Activated CD4-positive, CD25-positive, alpha-beta regulatory T cell treated with anti-CD3 and anti-CD28 coated beads, Interleukin-2, amount 50 U/mL, for 16 hours (primary cell): ENCODE data around the gene TOMM40L.

ENCODE experiments used
- DNase-seq: peaks from one replicate; pipeline ENCODE4 v3.0.0-alpha.2; 2020; ENCODE audit warnings: low read depth, low spot score

The TOMM40L gene

GRCh38 chr1:161225534-161226319, at the start of gene TOMM40L:
Gene TOMM40L (plus strand): TSS chr1:161226060. CDS start chr1:161226490, 430 bp downstream.
- DNase-seq, result peak; percentile 82

GRCh38 chr1:161176468-161177111, 49.3 kb upstream of the TOMM40L start:
- no peak for DNase-seq

DNA sequence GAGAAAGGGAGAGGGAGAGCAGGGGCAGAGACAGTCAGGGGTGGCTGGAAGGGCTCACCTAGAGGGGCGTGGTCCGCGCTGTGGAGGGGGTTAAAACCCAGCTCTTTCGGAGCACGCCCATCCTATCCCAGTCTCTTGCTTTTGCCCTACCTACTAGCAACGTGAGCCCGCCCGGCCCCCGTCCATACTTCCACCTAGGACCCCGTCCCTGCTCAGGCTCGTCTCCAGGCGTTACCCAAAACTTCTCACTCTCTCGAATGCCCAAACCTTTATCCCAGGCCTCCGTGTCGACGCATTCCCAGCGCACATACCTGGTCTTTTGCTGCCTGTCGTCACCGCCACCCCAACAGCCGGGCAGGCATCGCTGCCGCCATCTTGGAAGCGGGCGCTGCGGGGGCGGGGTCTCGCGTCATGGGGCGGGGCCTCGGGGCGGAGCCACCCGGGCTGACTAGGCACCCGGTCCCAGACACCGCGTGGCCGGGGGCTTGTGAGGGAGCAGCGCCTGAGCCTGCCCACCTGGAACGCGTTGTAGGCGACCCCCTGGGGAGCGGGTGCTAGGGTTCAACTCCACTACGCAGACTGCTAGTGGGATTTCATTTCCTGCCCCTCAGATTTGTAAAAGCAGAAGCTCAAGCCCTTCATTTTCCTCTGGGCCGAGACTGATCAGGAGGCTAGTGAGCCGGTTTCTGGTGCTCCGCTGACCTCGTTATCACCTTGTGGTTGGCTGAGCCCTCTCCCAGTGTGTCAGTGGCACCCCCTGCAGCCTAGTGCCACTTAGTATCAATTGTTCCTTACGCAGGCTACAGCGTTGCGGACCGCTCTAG, 48.5 kb upstream of the TOMM40L start, which contains the start of gene B4GALT3:
TSS of gene B4GALT3 (minus strand) at position 396 of the 824 bp plus-strand sequence. CDS start 1,447 bp downstream, outside the sequence.
- peak; percentile 84 for DNase-seq

DNA sequence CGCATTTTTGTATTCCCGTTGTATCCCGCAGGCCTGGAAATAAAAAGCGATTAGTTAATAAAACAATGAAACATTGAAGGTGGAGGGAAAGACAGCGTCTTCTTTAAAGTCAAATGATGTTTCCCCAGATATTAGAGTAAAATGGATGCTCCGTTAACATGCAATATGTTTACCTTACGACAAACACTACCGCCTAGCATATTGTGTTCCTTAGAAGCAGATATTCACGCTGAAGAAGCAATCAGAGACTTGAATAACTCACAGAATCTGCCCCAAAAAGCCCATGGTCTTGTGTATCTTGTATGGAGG, 48.0 kb upstream of the TOMM40L start:
- no peak for DNase-seq

DNA sequence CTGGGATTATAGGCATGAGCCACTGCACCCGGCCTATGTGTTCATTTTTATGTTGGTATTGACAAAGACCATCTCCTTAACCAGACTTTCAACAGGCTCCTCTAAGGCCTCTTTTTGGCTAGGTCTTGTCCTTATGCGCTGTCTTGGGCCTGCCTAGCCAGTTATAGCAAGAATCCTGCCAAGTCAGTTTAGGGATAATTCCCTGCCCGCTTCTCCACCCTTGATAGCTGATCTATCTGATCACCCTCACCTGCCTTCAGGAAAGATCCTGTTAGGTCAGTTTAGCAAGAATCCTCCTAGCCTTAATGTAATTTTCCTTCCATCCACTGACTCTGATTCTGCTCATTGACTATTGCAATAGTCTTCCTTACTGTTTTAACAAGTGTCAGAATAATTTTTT, 46.2 kb upstream of the TOMM40L start:
- DNase-seq, result no peak

DNA sequence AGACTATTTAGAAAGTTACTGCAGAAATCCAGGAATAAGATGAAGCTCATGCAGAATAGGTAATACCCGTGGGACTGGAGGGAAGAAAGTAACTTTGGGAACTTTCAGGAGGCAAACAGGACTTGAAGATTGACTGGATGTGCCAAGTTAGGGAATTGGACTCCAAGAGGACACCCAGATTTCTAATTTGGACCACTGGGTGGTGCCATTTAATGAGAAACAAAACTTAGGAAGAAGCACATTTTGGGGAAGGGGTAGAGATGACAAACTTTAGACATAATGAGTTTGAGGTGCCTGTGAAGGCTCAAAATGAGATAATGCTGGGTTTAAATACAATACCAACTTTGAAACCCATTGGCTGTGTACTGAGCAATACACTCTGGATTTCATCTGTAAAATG, 45.2 kb upstream of the TOMM40L start:
- no peak for DNase-seq

DNA sequence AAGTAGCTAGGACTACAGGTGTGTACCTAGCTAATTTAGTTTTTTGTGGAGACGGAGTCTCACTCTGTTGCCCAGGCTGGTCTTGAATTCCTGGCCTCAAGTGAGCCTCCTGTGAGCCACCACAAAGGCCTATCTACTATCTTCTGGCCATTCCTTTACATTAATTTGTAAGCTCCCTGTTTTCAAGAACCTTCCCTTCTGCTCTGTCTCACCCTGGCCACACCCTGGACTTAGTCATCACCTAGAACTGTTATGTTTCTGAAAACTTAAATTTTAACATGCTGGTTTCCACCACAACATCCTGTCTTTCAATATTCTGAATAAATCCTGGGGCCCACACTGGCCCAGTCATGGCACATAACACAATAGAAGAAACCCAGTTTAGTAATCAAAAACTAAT, 43.6 kb upstream of the TOMM40L start:
- DNase-seq, result peak; percentile 46

GRCh38 chr1:161185282-161185682, 40.6 kb upstream of the TOMM40L start:
- DNase-seq, result peak; percentile 62

- DNase-seq, result no peak
Measured at GRCh38 chr1:161185732-161186311, 40.0 kb upstream of the TOMM40L start.

DNA sequence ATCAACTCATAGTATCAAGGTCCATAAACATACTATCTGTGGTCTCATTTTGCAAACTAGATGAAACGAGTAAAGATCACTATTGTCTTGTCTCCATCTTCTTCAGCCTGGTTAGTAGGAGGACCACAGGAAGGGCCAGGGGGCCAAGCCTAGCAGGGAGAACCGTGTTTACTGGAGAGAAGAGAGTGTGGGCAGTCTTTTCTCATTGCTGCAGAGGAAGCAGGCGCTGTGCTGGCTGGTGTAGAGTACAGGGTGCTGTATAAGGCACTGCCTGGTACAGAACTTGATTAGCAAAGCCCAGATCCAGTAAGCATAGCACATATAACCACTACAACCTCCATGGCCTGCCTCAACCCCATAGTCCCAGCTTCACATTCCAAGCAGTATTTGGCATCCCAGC, 38.5 kb upstream of the TOMM40L start:
- no peak for DNase-seq

GRCh38 chr1:161188381-161188780, 37.5 kb upstream of the TOMM40L start:
- DNase-seq, result no peak

GRCh38 chr1:161189036-161189435, 36.8 kb upstream of the TOMM40L start:
- no peak for DNase-seq

DNA sequence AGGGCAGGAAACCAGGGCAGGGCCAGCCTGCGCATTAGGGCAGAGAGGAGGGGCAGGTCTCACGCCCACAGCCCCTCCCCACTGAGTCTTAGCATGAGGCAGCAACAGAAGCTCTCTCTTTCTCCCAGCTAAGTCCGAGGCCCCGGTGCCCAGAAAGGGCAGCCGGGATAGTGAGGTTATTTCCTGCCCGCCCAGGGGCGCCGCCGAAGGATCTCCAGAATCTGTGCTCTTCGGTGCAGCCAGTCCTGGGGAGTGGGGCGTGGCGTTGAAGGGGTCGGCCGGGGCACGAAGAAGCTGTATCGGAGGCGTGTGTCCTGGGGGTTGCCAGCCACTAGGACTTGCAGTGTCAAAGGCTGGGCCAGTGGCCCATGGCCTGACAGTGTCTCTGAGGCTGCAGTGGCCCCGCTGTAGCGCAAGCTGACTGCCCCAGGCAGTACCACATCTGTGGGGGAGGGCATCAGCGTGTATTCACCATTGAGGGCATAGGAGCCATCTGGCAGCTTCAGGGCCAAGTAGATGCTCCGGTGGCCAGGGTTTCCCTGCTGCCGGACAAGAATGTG, 34.8 kb upstream of the TOMM40L start:
- no peak for DNase-seq

- DNase-seq, result no peak
Measured at GRCh38 chr1:161191971-161192370, 33.9 kb upstream of the TOMM40L start.

DNA sequence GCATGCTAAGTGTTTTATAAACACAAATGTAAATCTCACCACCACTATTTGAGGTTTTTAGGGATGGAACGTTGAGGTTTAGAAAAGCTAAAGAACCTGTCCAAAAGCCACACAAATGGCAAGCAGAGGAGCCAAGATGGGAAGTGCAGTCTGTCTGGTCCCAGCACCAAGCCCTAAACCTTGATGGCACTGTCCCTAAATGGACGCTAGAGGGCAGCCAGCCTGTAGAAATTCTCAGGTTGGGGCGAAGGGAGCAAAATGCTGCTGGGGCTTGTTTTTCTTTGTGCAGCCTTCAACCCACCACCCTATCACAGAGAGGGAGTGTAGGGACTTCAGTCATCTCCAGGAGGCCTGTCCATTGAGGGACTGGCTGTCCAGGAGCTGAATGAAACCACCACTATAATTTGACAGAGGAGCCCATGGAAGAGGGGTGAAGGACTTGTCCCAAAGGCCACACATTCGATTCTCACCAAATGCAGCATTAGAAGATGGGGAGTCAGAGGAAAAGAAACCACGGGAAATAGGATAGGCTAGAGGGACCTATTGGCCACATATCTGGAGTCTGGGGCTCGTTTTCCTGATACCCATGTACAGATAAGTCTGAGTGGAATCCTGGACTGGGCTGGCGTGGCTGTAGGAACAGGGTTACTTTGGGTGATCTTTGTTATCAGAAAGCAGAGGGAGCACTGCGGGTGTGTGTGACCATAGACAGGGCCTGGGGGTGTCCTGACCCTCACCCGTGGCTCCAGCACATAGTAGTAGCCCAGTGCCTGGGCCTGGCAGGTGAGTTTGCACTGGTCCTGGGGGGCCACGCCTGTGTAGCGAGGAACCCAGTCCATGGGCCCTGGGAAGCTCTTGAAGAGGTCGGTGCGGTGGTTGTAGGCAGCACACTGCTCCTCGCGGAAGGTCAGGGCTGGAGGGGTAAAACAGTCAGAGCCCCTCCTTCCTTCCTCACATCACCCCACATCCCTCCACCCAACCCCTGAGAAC, 33.1 kb upstream of the TOMM40L start:
- peak; percentile 51 for DNase-seq

DNA sequence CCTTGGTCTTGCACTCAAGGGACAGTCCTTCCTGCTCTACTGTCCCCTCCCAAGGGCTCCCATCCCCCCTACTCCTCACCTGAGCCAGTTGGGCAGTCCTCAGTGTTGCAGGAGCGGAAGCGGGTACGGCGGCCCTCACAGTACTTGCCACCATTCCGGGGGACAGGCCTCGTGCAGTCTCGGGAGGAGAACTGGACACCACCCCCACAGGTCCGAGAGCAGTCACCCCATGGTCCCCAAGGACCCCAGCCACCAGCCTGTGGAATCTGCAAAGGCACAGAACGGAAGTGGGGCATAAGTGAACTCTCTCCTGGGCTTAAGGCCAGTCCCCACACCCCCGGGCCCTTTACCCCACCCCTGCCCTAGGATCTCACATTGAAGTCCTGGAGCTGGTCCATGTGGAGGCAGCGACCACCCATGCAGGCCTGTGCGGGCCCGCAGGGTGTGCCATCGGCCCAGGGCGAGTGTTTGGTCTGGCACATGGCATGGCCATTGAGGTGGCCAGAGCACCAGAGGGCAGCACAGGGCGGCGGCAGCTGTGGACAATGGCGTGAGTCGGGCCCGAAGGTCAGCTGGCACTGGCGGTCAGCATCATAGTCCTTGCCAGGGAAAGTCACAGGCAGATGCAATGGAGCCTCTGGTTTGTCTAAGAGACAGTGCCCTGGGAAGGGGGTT, 32.2 kb upstream of the TOMM40L start:
- DNase-seq, result no peak

DNA sequence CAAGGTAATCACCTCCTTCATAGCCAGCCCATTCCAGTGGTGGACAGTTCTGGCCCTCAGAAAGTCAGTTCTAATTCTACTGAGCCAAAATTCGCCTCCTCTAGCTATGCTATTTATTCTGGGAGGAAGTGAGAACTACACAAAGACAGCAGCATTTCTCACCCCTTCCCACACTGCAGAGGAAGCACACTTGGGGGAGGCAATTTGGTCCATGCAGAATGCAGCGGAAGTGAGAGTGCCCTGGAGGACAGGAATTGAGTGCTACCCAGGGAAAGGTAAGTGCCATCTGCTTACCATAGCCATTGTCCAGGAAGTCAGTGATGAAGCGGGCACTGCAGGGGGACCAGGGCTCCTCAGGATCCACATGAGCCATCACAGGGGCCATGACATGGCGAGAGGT, 30.7 kb upstream of the TOMM40L start:
- DNase-seq, result no peak

DNA sequence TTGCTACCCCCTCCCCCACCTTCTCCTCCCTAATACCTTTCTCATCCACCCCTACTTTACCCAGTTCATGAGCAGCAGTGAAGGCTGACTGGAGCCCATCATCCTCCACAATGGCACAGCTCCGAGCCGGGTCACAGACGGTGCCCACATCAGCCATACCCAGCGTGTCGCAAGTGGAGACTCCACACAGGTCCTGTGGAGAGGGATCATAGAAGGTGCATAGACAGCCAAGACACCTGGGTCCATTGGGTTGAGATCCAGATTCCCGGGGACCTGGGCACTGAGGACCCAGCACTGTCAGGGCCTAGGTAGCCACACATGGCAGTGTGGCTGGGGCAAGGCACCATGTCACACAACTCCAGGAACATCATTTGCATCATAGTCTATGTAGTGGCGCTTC, 29.7 kb upstream of the TOMM40L start:
- DNase-seq, result no peak

- no peak for DNase-seq
Measured at GRCh38 chr1:161196521-161197451, 29.1 kb upstream of the TOMM40L start.
